HK-2 (cell line): Measurements from ENCODE around the gene USP17L30.
"Not testable (repeated sequence)": the region's sequence is repeated elsewhere in the genome, so short reads cannot be mapped to it uniquely, and the experiment has no call there.

ENCODE experiments used
- DNase-seq: peaks from one replicate; pipeline ENCODE4 v3.0.0-alpha.2; 2018; ENCODE audit not compliant: unreplicated experiment

The USP17L30 gene, protein sequence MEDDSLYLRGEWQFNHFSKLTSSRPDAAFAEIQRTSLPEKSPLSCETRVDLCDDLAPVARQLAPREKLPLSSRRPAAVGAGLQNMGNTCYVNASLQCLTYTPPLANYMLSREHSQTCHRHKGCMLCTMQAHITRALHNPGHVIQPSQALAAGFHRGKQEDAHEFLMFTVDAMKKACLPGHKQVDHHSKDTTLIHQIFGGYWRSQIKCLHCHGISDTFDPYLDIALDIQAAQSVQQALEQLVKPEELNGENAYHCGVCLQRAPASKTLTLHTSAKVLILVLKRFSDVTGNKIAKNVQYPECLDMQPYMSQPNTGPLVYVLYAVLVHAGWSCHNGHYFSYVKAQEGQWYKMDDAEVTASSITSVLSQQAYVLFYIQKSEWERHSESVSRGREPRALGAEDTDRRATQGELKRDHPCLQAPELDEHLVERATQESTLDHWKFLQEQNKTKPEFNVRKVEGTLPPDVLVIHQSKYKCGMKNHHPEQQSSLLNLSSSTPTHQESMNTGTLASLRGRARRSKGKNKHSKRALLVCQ

DNA sequence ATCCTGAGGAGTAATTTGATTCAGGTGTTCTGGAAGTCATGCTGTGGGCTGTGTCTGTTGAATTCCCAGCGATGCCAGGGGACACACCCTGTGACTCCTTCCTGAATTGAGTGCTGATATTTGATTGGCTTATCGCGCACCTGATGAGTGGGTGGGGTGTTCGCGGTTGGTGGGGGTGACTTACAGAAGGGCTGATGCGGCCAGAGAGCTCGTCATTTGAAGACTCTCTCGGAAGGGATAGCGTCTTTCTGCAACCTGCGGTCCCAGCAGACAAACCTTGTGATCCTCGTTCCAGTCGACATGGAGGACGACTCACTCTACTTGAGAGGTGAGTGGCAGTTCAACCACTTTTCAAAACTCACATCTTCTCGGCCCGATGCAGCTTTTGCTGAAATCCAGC lies at the start of gene USP17L30:
TSS of gene USP17L30 (plus strand) at position 301 of the 400 bp plus-strand sequence. CDS start at position 301, 0 bp downstream.
- not testable (repeated sequence) for DNase-seq

DNA sequence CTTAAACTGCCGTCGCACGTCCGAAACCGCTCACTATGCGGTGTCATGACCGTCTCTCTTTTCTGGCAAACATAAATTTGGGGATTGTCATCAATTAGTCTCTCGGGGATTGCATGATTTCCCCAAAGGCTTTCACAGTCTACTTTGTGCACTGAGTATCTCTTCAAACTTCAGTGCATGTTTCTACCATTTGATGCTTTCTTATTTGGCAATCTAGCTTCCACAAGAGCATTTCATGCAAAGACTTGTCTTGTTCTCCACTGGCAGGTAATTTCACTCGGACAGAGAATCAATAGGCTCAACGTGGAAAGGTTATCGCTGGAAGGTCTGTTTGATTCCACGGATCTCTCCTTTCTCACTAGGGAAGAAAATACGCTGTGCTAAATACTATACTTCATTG lies 38.7 kb upstream of the USP17L30 start:
- DNase-seq: not testable (repeated sequence)

DNA sequence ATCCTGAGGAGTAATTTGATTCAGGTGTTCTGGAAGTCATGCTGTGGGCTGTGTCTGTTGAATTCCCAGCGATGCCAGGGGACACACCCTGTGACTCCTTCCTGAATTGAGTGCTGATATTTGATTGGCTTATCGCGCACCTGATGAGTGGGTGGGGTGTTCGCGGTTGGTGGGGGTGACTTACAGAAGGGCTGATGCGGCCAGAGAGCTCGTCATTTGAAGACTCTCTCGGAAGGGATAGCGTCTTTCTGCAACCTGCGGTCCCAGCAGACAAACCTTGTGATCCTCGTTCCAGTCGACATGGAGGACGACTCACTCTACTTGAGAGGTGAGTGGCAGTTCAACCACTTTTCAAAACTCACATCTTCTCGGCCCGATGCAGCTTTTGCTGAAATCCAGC lies 38.1 kb upstream of the USP17L30 start, which contains the start of gene USP17L24:
TSS of gene USP17L24 (plus strand) at position 301 of the 400 bp plus-strand sequence. CDS start at position 301, 0 bp downstream.
- not testable (repeated sequence) for DNase-seq

DNA sequence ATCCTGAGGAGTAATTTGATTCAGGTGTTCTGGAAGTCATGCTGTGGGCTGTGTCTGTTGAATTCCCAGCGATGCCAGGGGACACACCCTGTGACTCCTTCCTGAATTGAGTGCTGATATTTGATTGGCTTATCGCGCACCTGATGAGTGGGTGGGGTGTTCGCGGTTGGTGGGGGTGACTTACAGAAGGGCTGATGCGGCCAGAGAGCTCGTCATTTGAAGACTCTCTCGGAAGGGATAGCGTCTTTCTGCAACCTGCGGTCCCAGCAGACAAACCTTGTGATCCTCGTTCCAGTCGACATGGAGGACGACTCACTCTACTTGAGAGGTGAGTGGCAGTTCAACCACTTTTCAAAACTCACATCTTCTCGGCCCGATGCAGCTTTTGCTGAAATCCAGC lies 33.3 kb upstream of the USP17L30 start, which contains the start of gene USP17L25:
TSS of gene USP17L25 (plus strand) at position 301 of the 400 bp plus-strand sequence. CDS start at position 301, 0 bp downstream.
- DNase-seq: not testable (repeated sequence)

DNA sequence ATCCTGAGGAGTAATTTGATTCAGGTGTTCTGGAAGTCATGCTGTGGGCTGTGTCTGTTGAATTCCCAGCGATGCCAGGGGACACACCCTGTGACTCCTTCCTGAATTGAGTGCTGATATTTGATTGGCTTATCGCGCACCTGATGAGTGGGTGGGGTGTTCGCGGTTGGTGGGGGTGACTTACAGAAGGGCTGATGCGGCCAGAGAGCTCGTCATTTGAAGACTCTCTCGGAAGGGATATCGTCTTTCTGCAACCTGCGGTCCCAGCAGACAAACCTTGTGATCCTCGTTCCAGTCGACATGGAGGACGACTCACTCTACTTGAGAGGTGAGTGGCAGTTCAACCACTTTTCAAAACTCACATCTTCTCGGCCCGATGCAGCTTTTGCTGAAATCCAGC lies 28.6 kb upstream of the USP17L30 start, which contains the start of gene USP17L26:
TSS of gene USP17L26 (plus strand) at position 301 of the 400 bp plus-strand sequence. CDS start at position 301, 0 bp downstream.
- DNase-seq: not testable (repeated sequence)

DNA sequence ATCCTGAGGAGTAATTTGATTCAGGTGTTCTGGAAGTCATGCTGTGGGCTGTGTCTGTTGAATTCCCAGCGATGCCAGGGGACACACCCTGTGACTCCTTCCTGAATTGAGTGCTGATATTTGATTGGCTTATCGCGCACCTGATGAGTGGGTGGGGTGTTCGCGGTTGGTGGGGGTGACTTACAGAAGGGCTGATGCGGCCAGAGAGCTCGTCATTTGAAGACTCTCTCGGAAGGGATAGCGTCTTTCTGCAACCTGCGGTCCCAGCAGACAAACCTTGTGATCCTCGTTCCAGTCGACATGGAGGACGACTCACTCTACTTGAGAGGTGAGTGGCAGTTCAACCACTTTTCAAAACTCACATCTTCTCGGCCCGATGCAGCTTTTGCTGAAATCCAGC lies 23.8 kb upstream of the USP17L30 start, which contains the start of gene USP17L5:
TSS of gene USP17L5 (plus strand) at position 301 of the 400 bp plus-strand sequence. CDS start at position 301, 0 bp downstream.
- not testable (repeated sequence) for DNase-seq

DNA sequence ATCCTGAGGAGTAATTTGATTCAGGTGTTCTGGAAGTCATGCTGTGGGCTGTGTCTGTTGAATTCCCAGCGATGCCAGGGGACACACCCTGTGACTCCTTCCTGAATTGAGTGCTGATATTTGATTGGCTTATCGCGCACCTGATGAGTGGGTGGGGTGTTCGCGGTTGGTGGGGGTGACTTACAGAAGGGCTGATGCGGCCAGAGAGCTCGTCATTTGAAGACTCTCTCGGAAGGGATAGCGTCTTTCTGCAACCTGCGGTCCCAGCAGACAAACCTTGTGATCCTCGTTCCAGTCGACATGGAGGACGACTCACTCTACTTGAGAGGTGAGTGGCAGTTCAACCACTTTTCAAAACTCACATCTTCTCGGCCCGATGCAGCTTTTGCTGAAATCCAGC lies 19.1 kb upstream of the USP17L30 start, which contains the start of gene USP17L27:
TSS of gene USP17L27 (plus strand) at position 301 of the 400 bp plus-strand sequence. CDS start at position 301, 0 bp downstream.
- DNase-seq: not testable (repeated sequence)

DNA sequence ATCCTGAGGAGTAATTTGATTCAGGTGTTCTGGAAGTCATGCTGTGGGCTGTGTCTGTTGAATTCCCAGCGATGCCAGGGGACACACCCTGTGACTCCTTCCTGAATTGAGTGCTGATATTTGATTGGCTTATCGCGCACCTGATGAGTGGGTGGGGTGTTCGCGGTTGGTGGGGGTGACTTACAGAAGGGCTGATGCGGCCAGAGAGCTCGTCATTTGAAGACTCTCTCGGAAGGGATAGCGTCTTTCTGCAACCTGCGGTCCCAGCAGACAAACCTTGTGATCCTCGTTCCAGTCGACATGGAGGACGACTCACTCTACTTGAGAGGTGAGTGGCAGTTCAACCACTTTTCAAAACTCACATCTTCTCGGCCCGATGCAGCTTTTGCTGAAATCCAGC lies 14.3 kb upstream of the USP17L30 start, which contains the start of gene USP17L28:
TSS of gene USP17L28 (plus strand) at position 301 of the 400 bp plus-strand sequence. CDS start at position 301, 0 bp downstream.
- not testable (repeated sequence) for DNase-seq

DNA sequence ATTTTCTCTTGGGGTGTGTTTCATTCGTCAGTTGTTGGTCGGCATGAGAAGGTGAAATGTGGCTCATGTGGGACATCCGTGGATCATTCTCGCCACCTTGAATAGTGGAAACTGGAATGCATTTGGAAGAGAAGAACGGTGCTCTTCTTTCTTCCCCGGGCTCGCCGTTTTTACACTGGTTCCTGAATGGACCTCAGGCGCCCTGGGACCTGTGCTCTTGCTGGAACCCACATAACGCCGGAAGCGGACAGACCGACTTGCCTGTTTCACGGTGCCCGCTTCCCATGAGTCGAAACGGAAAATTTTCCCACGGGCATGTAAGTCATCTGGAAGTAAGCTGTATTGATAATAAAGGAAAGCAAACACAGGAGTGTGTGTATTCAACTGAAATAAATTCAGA lies 12.1 kb upstream of the USP17L30 start:
- DNase-seq: not testable (repeated sequence)

DNA sequence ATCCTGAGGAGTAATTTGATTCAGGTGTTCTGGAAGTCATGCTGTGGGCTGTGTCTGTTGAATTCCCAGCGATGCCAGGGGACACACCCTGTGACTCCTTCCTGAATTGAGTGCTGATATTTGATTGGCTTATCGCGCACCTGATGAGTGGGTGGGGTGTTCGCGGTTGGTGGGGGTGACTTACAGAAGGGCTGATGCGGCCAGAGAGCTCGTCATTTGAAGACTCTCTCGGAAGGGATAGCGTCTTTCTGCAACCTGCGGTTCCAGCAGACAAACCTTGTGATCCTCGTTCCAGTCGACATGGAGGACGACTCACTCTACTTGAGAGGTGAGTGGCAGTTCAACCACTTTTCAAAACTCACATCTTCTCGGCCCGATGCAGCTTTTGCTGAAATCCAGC lies 9.6 kb upstream of the USP17L30 start, which contains the start of gene USP17L29:
TSS of gene USP17L29 (plus strand) at position 301 of the 400 bp plus-strand sequence. CDS start at position 301, 0 bp downstream.
- DNase-seq: not testable (repeated sequence)

DNA sequence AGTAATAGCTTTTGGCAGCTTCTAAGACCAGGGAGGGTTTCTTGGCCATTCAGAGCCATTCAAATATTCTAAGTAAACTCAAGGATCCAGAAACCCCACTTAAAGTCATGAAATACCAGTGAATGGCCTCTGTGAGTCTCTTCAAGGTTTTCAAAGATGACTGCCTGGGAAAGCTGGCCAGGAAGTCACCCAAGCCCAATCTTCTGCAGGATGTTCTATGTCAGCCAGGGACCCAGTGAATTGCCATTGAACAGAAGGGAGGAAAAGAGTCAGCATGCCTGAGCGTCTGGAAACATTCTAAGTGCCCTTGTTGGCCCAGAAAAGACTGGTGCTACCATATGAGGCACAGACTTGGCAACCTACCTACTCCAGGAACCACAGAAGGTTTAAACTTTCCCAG lies 17.0 kb downstream of the USP17L30 start:
- DNase-seq: not testable (repeated sequence)

DNA sequence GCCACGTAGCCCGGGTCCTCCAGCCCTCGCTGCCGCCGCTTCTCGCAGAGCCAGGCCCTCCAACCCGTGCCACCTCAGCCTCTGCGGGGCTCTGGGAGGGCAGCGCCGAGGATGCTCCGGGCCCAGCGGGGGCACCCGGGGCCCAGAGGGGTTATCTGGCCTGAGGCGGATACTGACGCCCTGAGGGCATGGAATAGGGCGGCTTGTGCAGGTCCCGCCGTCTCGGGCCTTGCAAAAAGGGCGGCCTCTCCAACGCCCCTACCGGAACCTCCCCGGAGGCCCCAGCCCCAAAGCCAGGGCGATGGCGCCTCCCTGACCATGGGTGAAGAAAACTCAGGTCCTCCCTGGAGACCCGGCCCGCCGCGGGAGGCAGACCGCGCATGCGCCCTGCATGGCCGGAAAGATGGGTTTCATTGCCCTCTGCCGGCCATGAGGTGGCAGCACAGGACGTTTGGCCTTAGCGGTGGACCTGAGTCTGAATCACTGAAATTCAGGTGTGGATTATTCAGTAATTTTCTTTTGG lies 18.1 kb downstream of the USP17L30 start:
- DNase-seq: not testable (repeated sequence)

DNA sequence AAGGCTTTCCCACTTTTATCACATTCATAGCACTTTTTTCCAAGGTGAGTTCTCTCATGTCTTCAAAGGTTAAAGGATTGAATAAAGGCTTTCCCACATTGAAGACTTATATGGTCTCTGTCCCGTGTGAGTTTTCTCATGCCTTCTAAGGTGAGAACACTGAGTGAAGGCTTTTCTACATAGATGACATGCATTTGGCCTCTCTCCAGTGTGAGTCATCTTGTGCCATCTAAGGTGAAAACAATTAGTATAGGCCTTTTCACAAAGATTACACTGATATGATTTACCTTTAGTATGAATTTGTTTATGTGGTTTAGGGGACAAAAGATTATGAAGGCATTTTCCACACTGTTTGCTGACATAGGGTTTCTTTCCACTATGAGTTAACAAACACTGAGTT lies 21.2 kb downstream of the USP17L30 start:
- no peak for DNase-seq

DNA sequence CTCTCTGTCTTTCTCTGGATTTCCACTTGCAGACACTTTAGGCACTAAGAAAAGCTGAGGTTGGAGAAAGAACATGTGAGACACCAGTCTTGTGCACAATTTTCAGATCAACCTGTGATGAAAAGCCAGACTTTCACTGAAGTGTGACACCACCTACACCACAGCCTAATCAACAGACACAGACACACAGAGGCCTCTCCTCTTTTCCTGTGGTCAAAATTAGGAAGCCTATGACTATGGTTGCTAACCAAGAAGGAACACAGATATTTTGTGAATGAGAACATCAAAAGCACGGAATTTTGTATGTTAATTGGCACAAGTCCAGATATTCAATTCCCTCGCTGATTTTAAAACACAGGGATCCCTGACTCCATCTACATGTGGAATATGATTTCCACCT lies 26.1 kb downstream of the USP17L30 start:
- DNase-seq: not testable (repeated sequence)

DNA sequence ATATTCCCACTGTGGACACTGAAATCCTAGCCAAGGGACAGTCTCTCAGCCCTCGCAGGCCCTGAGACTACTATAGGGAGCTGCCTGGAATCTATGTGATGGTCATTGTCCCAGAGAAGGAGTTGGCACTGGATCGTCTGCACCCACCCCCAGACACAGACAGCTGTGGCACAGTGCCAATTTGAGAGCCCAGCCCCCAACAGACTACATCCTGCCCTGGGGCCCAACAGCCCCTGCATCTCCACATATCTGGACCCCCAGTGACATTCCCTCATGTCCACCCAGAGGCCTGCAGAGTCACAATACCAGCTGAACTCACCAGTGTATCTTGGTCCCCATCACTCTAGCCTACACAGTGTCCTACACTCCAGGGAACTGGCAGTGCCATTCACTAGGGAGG lies 42.8 kb downstream of the USP17L30 start:
- not testable (repeated sequence) for DNase-seq

DNA sequence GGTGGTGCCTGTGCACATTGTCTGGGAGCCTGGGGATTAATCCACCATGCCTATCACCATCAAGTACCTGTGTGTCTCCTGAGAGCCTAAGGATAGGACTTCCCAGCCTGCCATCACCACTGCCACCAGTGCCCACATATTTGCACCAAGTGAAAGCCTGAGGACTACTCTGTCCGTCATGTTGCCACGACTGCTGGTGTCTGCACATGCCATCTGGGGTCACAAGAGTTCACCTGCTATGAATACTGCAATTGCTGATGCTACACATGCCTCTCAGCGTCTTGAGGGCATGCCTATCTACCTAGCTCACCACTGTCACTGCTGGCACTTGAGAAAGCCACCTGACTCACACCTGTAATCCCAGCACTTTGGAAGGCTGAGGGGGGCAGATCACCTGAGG lies 43.6 kb downstream of the USP17L30 start:
- not testable (repeated sequence) for DNase-seq

DNA sequence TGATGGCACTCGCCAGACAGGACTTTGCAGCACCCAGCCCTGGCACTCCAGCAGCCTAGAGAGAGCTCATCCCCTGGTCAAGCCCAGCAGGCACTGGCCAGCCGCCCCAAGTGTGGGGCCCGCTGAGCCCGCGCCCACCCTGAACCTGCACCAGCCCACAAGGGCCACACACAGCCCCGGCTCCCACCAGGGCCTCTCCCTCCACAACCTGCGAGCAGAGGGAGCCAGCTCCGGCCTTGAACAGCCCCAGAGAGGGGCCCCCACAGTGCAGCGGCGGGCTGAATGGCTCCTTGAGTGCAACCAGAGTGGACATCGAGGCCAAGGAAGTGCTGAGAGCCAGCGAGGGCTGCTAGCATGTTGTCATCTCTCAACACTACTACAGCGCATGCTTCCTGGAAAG lies 46.9 kb downstream of the USP17L30 start:
- DNase-seq: no peak
